ENCODE measurements around the gene HINT3.
"Not testable (repeated sequence)": the region's sequence is repeated elsewhere in the genome, so short reads cannot be mapped to it uniquely, and the experiment has no call there.

Gene HINT3

DNA sequence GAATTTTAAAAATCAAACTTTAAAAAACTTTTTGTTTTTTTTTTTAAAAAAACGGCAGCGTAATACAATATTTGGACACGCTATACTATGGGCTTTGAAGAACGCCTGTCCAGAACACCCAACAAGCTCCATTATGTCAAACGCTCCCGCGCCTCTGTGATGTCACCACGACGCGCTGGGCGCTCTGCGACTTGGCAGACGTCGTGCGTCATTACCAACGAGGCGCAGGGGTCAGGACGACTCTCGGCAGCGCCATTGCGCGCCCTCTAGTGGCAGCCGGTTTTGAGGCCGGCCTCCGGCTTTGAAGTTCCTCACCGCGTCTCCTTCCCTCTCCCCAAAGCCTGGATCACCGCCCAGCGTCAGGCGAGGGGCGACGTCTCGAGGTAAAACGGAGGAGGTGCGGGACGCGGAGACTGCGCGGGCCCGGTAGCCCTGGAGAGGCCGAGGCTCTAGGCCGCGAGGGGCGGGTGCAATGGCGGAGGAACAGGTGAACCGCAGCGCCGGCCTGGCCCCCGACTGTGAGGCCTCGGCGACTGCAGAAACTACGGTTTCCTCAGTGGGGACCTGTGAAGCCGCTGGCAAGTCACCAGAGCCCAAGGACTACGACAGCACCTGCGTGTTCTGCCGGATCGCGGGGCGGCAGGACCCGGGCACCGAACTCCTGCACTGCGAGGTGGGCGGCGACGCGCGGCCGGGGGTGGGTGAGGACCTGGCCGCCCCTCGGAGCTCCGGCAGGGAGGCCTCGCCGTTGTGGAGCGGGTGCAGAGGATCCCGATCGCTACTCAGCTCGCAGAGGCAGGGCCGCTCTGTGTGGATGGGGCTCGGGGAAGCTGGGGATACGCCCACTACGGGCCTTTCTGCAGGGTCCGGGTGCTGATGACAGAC lies at the start of gene HINT3:
TSS of gene HINT3 (plus strand) at position 265 of the 885 bp plus-strand sequence. CDS start at position 473, 208 bp downstream.
- DNase-seq, result peak; percentile 56

DNA sequence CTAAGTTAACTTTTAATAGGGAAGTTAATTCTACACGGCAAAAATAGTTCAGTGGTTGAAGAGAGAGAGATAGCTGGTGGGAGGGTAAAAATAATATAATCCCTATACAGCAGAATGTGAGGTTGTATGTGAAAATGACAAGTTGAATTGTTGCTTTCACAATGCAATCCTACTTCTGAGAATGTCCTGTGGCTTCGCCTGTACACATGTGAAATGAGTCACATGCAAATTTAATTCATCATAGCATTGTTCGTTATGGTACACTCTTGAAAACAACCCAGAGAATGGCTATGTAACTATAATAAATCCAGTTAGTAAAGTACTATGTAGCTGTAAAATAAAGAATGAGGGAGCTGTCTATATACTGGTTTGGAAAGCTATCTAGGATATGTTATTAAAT lies 46.0 kb upstream of the HINT3 start:
- no peak for DNase-seq

DNA sequence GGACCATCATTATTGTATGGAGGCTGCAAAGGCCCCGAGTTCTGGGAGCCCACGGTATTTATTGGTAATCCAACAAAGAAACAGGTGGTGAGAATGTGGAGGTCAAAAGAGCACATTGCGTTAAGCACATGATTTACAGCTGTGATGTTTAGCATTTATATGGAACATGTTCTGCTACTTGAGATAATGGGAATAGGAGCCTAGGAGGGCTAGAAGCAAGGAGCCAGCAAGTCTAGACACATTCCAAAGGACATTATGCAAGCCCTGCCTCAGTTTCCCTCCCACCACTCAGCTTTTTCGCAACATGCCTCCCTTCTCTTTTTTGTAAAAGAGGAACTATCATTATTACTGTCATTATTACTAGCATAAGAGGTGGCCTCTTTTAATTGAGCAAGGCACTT lies 45.5 kb upstream of the HINT3 start:
- not testable (repeated sequence) for DNase-seq

GRCh38 chr6:125912430-125912829 lies 44.1 kb upstream of the HINT3 start:
- not testable (repeated sequence) for DNase-seq

DNA sequence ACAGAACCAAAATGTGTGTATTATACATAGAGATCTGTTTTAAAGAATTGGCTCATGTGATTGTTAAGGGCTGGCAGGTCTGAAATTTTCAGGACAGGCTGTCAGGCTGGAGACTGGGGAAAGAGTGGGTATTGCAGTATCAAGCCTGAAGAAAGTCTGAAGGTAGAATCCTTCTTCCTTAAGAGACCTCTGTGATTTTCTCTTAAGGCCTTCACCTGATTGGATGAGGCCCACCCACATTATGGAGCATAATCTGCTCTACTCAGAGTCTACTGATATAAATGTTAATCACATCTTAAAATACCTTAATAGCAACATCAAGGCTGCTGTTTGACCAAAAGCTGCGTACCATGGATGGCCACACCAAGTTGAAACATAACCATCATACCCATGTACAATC lies 43.4 kb upstream of the HINT3 start:
- DNase-seq, result no peak

DNA sequence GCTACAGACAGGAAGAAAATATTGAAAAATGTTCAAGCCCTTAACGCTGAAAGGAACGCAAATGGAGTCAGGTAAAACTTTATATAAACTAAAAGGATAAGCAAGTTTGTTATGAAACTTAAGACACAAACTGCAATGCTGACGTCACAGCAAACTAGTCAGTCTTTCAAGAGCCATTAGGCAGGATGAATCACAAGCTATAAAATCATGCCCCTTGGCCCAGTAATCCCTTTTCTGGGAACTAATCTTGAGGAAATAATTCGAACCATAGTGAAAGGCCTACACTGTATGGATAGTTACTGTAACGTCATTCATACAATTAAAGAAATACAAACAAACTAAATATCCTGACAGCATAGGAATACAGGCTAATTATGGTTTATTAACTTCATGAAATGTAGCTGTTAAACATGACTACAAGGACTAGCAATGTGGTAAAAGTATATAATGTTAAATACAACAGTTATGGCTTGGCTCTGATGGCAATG lies 42.7 kb upstream of the HINT3 start:
- no peak for DNase-seq

- DNase-seq, result no peak
Measured at GRCh38 chr6:125918230-125918629, 38.3 kb upstream of the HINT3 start.

DNA sequence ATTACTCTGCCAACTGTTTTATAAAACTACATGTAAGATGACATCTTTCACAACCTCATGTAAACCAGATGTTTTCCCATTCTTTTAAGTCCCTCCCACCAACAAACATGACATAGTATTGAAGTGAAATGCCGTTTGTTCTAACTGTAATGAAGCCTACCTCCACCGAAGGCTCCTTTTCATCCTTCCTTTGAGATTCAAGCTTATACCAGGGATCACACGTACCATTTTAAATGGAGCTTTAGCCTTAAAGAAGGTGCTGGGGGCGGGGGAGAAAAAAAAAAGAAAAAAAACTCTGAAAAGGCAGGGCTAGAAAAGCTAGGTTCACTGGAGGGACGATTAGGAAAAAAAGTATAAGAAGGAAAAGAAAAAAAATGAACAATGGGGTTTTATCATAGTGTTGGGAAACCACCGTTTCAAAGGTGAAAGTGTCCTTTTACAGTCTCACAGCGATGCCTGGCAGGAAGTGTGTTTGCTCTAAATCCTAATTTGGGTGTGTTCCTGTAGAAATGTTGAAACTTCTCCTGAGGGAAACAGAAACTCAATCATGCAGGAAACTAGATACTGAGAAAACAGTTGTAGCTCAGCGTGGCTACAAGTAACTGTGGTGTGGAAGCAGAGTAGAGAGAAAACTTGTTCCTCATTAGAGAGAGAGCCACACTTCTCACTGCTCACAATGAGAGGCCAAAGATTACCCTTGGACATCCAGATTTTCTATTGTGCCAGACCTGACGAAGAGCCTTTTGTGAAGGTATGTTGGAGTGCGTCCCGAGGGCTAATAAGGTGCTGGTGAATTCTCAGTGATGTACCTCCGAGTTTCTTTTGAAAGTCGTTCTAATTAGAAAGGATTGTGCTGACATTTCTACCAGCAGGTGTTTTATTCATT lies 37.6 kb upstream of the HINT3 start:
- no peak for DNase-seq

DNA sequence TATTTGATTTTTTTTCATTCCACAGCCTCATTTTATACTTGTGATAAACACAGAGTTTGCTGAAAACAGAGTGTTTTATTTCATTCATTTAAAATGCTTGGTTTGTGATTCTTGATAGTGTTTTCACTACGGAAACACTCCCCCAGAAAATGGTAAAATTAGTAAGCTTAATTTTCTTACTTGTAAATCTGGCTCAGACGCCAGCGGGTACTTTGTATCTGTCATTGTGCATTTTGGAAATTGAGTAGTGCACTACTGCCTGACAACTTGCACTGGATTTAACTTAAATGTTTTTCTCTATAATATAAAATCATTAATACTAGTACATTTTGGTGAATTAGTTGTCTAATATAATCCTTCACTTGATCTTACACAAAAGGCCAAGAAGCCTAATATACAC lies 37.0 kb upstream of the HINT3 start:
- no peak for DNase-seq

- no peak for DNase-seq
Measured at GRCh38 chr6:125922322-125922860, 34.2 kb upstream of the HINT3 start.

- DNase-seq, result no peak
Measured at GRCh38 chr6:125923366-125923877, 33.1 kb upstream of the HINT3 start.

GRCh38 chr6:125924169-125924568 lies 32.4 kb upstream of the HINT3 start:
- no peak for DNase-seq

DNA sequence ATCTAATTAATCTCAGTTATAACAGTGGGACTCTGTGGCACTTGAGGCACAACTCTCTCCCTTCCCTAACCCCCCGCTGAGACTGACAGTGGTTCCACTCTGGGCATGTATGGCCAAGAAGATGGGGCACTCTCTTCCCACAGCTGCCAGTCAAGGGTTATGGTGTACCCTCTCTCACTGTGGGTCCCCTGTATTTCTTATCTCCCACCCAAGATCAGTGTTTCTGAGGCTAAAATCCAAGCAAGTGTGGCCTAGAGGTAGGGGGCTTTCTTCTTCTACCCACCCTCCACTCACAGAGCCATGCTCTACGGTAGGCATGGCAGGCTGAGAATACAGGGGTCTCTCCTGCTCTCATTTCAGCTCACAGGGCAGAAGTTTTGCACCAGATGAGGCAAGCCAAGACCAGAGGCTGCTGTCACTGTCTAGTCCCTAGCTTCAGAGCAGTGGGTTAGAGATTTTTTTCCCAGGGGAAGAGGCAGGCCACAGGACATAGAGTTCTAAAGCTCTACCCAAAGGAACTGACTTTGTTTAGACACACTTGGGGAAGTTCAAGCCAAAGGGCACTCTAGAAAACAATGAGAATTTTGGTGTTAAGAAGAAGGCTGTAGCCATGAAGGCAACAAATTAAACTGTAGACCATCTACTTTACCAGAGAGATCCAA lies 31.7 kb upstream of the HINT3 start:
- DNase-seq, result no peak

DNA sequence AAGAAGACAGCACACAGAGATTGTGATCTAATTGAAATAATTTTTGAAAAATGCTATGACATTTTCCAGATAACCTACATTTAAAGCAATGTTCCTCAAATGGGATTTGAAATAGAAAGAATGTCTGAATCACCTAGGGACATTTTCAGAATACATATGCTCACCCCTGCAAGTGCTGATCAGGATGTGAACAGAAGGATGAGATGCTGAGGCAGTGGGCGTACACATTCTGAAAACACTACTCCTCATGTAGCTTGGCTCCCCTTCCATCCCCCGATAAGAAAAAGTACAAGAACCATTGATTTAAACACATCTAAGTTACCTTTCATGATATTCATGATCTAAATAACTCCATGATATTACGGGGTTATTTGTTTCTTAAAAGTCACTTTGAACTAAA lies 29.9 kb upstream of the HINT3 start:
- no peak for DNase-seq

DNA sequence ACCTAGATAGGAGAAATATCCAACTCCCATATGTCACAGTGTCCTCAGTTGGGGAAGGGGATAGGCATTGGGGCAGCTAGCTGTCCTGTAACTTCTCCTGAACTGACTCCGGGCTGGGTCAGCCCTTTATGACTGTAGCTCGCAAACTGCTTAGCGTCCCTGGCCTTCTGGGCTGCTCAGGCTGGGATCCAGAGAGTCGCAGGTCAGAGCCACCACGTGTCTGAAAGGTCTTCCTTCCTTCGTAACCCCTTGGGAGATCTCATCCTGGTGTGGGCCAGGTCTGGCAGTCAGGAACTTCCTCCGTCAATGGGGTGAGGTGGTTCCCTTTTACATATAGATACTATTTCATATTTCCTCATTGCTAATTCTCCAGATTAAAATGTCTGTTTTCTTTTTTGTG lies 28.8 kb upstream of the HINT3 start:
- DNase-seq, result no peak

- no peak for DNase-seq
Measured at GRCh38 chr6:125930765-125931418, 25.7 kb upstream of the HINT3 start.

GRCh38 chr6:125931733-125932450 lies 24.7 kb upstream of the HINT3 start:
- DNase-seq, result no peak

- no peak for DNase-seq
Measured at GRCh38 chr6:125932451-125932795, 24.1 kb upstream of the HINT3 start.

GRCh38 chr6:125935520-125935919 lies 21.1 kb upstream of the HINT3 start:
- not testable (repeated sequence) for DNase-seq

- DNase-seq, result no peak
Measured at GRCh38 chr6:125939026-125939425, 17.5 kb upstream of the HINT3 start.

DNA sequence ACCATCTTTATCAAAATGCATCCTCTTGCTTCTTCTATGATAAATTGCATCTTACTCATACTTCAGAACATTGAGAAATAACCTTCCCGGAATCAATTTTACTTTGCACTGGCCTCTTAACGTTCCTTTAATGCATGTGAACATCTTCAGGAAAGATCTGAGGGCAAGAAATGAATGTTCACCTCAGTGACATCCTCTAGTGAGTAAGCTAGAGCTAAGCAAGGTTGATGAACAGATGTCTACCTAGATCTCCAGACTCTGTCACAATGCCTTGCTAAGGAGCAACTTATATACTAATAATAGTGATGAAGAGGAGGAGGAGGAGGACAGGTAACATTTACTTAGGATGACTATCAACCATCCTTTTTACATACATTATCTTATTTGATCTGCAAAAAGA lies 16.8 kb upstream of the HINT3 start:
- DNase-seq, result no peak

Measured in NCI-H187 treated with DMSO at 0.1 percent for 48 hours (cell line).